ENCODE results near the gene ZNF888. TPM values are rescaled to one million over a fixed set of nuclear protein-coding genes. Genes with fewer than 3 reads are reported as not detected.
"Not testable (repeated sequence)": the region's sequence is repeated elsewhere in the genome, so short reads cannot be mapped to it uniquely, and the experiment has no call there.

ZNF888 gene
- total RNA-seq, 1 donor from 2014 or later, result 11.9 TPM

DNA sequence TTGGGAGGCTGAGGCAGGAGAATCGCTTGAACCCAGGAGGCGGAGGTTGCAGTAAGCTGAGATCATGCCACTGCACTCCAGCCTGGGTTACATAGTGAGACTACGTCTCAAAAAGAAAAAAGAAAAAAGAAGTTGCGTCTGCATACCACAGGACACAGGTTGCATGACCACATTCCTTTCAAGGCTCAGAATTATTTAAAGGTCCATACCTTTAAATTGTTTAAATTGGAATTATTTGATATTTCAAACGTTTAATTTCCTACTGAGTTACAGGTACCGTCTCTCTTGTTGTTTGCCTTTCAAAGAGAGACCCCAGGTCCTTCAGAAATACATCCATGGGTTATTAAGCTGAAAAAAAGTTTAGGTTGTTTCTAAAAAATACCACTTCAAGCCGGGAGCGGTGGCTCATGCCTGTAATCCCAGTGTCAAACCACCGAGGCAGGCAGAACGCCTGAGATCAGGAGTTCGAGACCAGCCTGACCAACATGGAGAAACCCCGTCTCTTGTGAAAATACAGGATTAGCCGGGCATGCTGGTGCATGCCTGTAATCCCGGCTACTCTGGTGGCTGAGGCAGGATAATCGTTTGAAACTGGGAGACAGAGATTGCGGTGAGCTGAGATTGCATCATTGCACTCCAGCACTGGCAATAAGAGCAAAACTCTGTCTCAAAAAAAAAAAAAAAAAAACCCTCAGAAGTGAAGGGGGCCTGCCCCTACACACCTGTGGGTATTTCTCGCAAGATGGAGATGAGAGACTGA, 20.8 kb upstream of the ZNF888 start:
- no peak for ATAC-seq (ENCODE audit: low read depth)

GRCh38 chr19:52943134-52943883, 20.1 kb upstream of the ZNF888 start:
- no peak for ATAC-seq (ENCODE audit: low read depth)
- H3K9me3 Mint-ChIP-seq, result peaks cover 2% of the 10 kb centered on the region

More for the DNA sequence above, 20.8 kb upstream of the ZNF888 start:
- Mint-ChIP-seq H3K4me1 (peaks cover 23% of the 10 kb centered on the region), H3K27ac (no peak overlapping the region), H3K36me3 (ENCODE audit: low read depth) (peaks cover 8% of the 10 kb centered on the region), H3K9me3 (peaks cover 2% of the 10 kb centered on the region), H3K4me3 (no peak overlapping the region), H3K27me3 (no peaks in the 10 kb centered on the region)
- ChIA-PET CTCF (no interaction called here), POLR2A (interaction anchor here (0.6 to 1.5 kb wide), 2 partner anchors 19 to 968 kb away, joined by 4 to 7 read pairs; partner anchors contain the start of gene ZNF816)
- intact Hi-C loops (cut with micrococcal nuclease), result loop anchor here (1.0 to 5.0 kb wide), 5 partner anchors 21 to 757 kb away; partner anchors contain the start of genes ZNF160, ZNF468 and ZNF888
- no peak for TF ChIP-seq CTCF (IDR thresholded peaks at IDR 0.05)
- no peak for DNase-seq

GRCh38 chr19:52942386-52943133, 19.3 kb upstream of the ZNF888 start:
- Mint-ChIP-seq H3K36me3 (ENCODE audit: low read depth) (peaks cover 13% of the 10 kb centered on the region), H3K27me3 (no peaks in the 10 kb centered on the region), H3K27ac (peak overlapping the region; percentile 92), H3K9me3 (peaks cover 2% of the 10 kb centered on the region), H3K4me3 (peak overlapping the region; percentile 96), H3K4me1 (peaks cover 31% of the 10 kb centered on the region)
- no peak for TF ChIP-seq CTCF (IDR thresholded peaks at IDR 0.05)
- intact Hi-C loops (cut with micrococcal nuclease), result loop anchor here (1.0 to 5.0 kb wide), 8 partner anchors 20 to 755 kb away; partner anchors contain the start of genes ZNF160, ZNF320, ZNF468 and ZNF808
- ChIA-PET CTCF (no interaction called here), POLR2A (interaction anchor here (0.6 to 1.5 kb wide), 5 partner anchors 12 to 417 kb away, joined by 3 to 9 read pairs (median 4); partner anchors contain the start of genes ZNF468 and ZNF816)
- DNase-seq, result peak; percentile 98
- peak; percentile 99 for ATAC-seq (ENCODE audit: low read depth)

More at GRCh38 chr19:52943134-52943883, 20.1 kb upstream of the ZNF888 start:
- DNase-seq, result no peak
- ChIA-PET POLR2A (interaction anchor here (0.6 to 1.5 kb wide), 5 partner anchors 12 to 418 kb away, joined by 3 to 9 read pairs (median 4); partner anchors contain the start of genes ZNF468 and ZNF816), CTCF (no interaction called here)
- H3K27me3 Mint-ChIP-seq, result no peaks in the 10 kb centered on the region
- TF ChIP-seq CTCF (IDR thresholded peaks at IDR 0.05), result no peak
- H3K36me3 Mint-ChIP-seq (ENCODE audit: low read depth), result peaks cover 14% of the 10 kb centered on the region
- peak overlapping the region; percentile 96 for H3K4me3 Mint-ChIP-seq
- H3K4me1 Mint-ChIP-seq, result peaks cover 30% of the 10 kb centered on the region
- intact Hi-C loops (cut with micrococcal nuclease), result loop anchor here (1.0 to 5.0 kb wide), 5 partner anchors 21 to 756 kb away; partner anchors contain the start of genes ZNF160, ZNF468 and ZNF888
- no peak overlapping the region for H3K27ac Mint-ChIP-seq

- ChIA-PET POLR2A (interaction anchor here (0.7 to 0.8 kb wide), 3 partner anchors 19 to 894 kb away, joined by 3 to 6 read pairs (median 3); no protein-coding TSS in a partner anchor), CTCF (no interaction called here)
- Mint-ChIP-seq H3K4me1 (peaks cover 33% of the 10 kb centered on the region), H3K36me3 (ENCODE audit: low read depth) (peaks cover 13% of the 10 kb centered on the region), H3K27me3 (no peaks in the 10 kb centered on the region), H3K9me3 (peaks cover 2% of the 10 kb centered on the region), H3K27ac (peak overlapping the region; percentile 92), H3K4me3 (peak overlapping the region; percentile 96)
- TF ChIP-seq CTCF (IDR thresholded peaks at IDR 0.05), result no peak
- intact Hi-C loops (cut with micrococcal nuclease), result loop anchor here (1.0 to 5.0 kb wide), 7 partner anchors 19 to 755 kb away; partner anchors contain the start of genes ZNF160, ZNF320, ZNF808 and ZNF816
- DNase-seq (peak; percentile 31), ATAC-seq (ENCODE audit: low read depth) (peak; percentile 37)
Observed at GRCh38 chr19:52941941-52942385, 18.7 kb upstream of the ZNF888 start.

DNA sequence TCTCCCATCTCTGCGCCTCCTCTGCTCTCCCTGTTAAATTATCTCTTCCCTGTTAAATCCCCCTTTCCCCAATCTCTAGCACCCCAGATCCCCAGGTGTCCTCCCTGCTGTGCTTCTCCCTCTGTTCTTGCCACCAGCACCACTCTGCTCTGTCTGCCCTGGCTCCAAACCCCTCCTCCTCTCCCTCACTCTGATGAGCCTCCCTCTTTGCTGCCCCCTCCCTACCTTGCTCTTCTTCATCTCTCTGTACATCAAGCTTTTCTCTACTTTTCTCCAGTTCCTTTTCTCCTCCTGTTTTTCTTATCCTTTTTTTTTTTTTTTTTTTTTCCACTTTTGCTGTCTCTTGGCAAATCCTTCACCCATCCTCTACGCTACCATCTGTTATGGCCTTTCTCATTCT, 18.3 kb upstream of the ZNF888 start:
- DNase-seq; ATAC-seq (ENCODE audit: low read depth); CTCF ChIA-PET; H3K27me3 Mint-ChIP-seq; H3K9me3 Mint-ChIP-seq: not testable (repeated sequence)
- POLR2A ChIA-PET, result interaction anchor here (0.6 to 0.8 kb wide), 10 partner anchors 13 to 1919 kb away, joined by 3 to 8 read pairs (median 3); partner anchors contain the start of gene ZNF468
- H3K27ac Mint-ChIP-seq, result peak overlapping the region; percentile 92
- peaks cover 16% of the 10 kb centered on the region for H3K36me3 Mint-ChIP-seq (ENCODE audit: low read depth)
- H3K4me1 Mint-ChIP-seq, result peaks cover 37% of the 10 kb centered on the region
- intact Hi-C loops (cut with micrococcal nuclease), result loop anchor here (5.0 kb wide), 3 partner anchors 161 to 754 kb away; partner anchors contain the start of gene ZNF160
- peak overlapping the region; percentile 96 for H3K4me3 Mint-ChIP-seq

GRCh38 chr19:52940905-52941304, 17.7 kb upstream of the ZNF888 start:
- H3K4me3 Mint-ChIP-seq, result peak overlapping the region; percentile 96
- H3K9me3 Mint-ChIP-seq; DNase-seq; ATAC-seq (ENCODE audit: low read depth); H3K27me3 Mint-ChIP-seq; CTCF ChIA-PET: not testable (repeated sequence)
- intact Hi-C loops (cut with micrococcal nuclease), result loop anchor here (5.0 kb wide), 3 partner anchors 161 to 754 kb away; partner anchors contain the start of gene ZNF160
- H3K4me1 Mint-ChIP-seq, result peaks cover 44% of the 10 kb centered on the region
- POLR2A ChIA-PET, result interaction anchor here (0.6 to 0.7 kb wide), 9 partner anchors 13 to 1918 kb away, joined by 3 to 8 read pairs (median 3); partner anchors contain the start of gene ZNF468
- H3K36me3 Mint-ChIP-seq (ENCODE audit: low read depth), result peaks cover 21% of the 10 kb centered on the region
- peak overlapping the region; percentile 92 for H3K27ac Mint-ChIP-seq

All from activated B cell treated with CpG ODN at 0.5 μM for 24 hours (primary cell).